ENCODE data around the gene LRTM1.

DNA sequence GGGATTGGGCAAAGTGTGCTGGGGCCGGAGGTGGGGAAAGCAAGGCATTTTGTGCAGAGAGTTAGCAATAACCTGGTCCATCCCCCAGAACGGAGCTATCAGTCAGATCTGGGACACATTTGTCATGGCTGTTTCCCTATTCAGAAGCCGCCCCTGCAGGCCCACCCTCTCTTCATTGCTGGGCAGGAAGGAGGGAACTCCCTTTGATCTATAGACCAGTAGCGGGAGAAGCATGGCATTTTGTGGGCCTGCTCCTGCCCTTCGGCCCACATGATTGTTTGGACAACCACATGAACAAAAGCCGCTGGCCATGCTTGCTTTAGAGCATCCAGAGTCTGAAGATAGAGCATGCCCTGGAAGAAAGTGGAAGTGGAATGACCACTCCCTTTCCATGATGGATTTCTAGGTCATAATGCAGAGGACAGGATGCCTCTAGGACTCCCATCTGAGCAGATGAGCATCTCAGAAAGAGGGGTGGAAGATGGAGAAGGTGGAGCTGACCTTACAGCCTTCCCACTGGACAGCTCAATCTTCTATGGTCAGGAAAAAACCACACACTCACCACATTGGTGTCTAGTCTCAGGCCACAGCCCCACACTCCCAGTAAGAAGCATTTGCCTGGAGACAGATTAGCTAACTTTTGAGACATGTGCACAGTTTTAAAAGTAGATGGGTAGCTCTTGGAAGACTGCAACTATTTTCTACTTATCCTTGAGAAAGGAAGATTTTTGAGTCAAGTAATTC, 11.9 kb upstream of the LRTM1 start:
- no peak for TF ChIP-seq EZH2 (IDR thresholded peaks at IDR 0.05)
- TF ChIP-seq, protein P1, sequence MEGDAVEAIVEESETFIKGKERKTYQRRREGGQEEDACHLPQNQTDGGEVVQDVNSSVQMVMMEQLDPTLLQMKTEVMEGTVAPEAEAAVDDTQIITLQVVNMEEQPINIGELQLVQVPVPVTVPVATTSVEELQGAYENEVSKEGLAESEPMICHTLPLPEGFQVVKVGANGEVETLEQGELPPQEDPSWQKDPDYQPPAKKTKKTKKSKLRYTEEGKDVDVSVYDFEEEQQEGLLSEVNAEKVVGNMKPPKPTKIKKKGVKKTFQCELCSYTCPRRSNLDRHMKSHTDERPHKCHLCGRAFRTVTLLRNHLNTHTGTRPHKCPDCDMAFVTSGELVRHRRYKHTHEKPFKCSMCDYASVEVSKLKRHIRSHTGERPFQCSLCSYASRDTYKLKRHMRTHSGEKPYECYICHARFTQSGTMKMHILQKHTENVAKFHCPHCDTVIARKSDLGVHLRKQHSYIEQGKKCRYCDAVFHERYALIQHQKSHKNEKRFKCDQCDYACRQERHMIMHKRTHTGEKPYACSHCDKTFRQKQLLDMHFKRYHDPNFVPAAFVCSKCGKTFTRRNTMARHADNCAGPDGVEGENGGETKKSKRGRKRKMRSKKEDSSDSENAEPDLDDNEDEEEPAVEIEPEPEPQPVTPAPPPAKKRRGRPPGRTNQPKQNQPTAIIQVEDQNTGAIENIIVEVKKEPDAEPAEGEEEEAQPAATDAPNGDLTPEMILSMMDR (IDR thresholded peaks at IDR 0.05), result no peak
- TF ChIP-seq EZH2phosphoT487 (IDR thresholded peaks at IDR 0.05), result no peak

Measured in neural progenitor cell (in vitro differentiated cells).